Umbilical cord (tissue), 2 donors: Measurements from ENCODE around the gene ZBTB7B. TPM values are rescaled to one million over a fixed set of nuclear protein-coding genes. Genes with fewer than 3 reads are reported as not detected.
A peak's percentile ranks its signal among the peaks of the same experiment; 100 is the strongest.

Experiments
- DNase-seq: peaks from one replicate; pipeline ENCODE4 v3.0.0-alpha.2; 2015; ENCODE audit warnings: low spot score
- total RNA-seq: library from RNA; depleted of rRNA; stranded (reverse); fragments of >200 nt; gene quantifications from one replicate; pipeline ENCODE4 v1.2.3, GENCODE V29; 2014; ENCODE audit warnings: low replicate concordance; ENCODE audit not compliant: insufficient read depth

The ZBTB7B gene
- total RNA-seq, 1 donor from 2014 or later, result 18.8 TPM

DNA sequence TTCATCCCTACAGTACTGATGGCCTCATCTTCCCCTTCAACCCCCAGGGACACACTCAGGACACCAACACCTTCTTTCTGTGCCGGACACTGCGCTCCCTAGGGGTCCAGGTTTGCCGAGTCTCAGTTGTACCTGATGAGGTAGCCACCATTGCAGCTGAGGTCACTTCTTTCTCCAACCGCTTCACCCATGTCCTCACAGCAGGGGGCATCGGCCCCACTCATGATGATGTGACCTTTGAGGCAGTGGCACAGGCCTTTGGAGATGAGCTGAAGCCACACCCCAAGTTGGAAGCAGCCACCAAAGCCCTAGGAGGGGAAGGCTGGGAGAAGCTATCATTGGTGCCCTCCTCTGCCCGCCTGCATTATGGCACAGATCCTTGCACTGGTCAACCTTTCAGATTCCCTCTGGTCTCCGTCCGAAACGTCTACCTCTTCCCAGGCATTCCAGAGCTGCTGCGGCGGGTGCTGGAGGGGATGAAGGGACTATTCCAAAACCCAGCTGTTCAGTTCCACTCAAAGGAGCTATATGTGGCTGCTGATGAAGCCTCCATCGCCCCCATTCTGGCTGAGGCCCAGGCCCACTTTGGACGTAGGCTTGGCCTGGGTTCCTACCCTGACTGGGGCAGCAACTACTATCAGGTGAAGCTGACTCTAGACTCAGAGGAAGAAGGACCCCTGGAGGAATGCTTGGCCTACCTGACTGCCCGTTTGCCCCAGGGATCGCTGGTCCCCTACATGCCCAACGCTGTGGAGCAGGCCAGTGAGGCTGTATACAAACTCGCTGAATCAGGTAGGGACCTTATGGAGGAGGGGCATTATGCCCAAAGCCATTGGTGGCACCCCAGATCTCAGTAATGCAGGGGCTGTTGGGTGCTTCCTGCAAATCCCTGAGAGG, 14.3 kb upstream of the ZBTB7B start:
- no peak for DNase-seq

DNA sequence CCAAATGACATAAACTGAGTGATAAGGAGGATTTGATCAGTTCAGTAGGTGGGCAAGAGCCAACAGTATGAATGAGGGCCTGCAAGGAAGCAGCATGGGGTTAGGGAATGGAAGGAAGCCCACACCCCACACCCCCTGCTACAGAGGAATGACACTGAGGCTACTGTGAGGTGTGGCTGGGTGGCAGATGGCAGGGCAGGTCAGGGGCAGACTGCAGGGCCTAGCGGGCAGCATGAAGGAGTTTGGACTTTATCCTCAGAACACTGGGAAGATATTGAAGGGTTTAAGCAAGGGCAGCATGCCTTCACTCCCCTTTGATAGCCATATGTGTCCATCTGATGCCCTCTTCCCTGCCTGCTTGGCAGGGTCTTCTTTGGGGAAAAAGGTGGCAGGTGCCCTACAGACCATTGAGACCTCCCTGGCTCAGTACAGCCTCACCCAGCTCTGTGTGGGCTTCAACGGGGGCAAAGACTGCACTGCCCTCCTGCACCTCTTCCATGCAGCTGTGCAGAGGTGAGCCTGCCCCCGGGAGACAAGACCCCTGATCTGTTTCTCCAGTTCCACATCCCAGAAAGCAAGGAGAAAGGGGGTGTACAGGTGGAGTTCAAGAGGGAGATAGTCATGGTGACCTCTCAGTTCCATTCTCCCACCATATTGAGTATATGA, 13.3 kb upstream of the ZBTB7B start:
- no peak for DNase-seq

DNA sequence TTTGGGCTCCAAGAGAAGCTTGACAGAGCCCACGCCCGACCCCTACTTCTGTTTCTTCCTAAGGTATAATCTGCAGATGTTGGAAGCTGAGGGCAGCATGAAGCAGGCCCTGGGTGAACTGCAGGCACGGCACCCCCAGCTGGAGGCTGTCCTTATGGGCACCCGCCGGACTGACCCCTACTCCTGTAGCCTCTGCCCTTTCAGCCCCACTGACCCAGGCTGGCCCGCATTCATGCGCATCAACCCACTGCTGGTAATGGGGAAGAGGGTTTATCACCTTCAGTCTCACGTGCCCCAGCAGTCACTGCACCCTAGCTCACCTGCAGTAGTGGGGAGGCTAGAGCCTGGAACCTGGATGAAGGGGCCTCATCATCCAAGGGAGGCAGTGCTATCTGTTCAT, 12.3 kb upstream of the ZBTB7B start:
- DNase-seq, result no peak

DNA sequence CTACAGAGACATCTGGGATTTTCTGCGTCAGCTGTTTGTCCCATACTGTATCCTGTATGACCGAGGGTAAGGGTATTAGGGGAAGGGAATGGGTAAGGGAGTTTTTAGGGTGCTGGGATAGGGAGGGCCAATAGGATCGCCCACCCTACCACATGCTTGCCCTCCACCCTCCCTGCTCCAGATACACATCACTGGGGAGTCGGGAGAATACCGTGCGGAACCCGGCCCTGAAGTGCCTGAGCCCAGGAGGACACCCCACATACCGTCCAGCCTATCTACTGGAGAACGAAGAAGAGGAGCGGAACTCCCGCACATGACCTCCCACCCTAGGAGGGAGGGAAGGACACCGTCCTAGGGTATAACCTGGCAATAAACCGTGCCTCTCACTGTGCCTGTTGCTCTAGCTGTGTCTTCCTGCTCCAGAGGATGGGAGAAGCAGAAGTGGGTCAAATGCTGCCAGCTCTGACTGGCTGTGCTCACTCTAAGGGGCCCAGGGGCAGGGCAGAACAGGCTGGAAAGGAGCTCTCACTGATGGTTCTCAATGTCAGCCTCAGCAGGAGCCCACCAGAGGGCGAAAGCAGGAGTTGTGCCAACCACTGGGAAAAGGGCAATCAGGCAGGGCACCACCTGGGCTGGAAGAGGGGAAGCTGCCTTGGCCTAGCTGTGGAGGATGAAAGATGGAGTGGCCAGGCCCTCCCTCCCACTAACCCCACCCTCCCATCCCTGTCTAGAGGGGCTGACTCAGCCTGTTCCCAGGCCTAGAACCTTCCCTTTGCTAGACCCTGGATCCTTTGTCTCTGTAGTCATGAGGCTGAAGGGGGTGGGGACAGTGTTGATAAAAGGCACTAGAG, 9.7 kb upstream of the ZBTB7B start:
- peak; percentile 46 for DNase-seq

DNA sequence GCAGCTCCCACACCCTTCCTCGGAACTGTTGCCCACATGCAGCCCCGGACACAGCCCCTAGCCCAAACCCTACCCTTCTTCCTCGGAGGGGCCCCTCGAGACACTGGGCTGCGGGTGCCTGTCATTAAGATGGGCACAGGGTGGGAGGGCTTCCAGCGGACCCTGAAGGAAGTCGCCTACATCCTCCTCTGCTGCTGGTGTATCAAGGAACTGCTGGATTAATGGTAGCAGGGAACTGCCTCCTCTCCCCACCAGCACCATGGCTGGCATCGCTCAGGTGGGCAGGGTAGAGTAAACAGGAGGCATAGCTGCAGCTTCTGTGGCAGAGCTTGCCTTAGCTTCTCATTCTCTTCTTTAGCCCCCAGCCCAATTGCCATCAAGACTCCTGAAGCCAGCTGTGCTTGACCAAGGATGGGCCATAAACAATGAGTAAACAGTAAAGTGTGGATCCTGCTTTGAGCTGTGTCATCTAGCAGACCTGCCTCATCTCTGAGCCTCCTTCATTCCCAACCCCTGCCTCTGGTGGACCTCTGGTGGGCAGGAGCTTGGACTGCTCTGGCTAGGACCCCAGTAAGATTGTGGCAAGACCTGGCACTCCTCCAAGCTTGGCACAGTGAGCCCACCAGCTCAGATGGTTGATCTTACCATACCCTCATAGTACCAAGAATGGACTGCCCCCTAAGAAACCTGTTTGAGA, 8.9 kb upstream of the ZBTB7B start, which contains the start of gene LENEP:
TSS of gene LENEP (plus strand) at position 15 of the 697 bp plus-strand sequence. CDS start at position 37, 22 bp downstream.
- DNase-seq, result no peak

DNA sequence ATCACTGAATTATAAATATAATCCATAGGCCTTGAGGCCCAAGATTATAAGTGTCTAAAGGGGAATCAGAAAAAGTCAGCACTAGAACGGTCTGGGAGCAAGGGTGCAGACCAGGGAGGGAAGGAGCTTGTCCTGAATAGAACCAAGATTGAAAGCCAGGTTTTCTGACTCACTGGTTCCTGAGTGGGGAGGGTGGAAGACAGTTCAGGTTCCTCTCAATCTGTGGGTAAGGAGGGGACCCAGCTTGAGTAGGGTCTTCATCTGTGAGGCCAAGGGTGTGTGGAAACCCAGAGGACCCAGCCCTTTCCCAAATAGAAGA, 8.4 kb upstream of the ZBTB7B start:
- no peak for DNase-seq

DNA sequence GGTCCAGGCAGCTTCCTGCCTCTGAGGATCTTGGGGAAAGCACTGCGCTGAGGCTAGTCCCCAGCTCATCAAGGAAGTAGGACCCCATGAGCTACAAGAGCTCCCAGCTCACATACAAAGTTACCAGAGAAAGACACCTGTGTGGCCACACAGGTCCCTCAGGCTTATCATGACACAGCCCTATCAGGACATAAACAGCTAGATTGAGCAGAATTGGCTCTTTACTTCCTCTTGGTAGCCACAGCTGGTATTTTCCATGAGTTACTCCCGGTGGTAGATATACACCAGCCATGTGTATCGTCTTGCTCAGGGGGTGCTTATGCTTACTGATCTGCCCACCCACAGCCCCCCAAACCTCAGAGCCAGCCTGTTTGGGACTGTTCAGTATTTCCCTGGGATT, 8.0 kb upstream of the ZBTB7B start:
- no peak for DNase-seq

DNA sequence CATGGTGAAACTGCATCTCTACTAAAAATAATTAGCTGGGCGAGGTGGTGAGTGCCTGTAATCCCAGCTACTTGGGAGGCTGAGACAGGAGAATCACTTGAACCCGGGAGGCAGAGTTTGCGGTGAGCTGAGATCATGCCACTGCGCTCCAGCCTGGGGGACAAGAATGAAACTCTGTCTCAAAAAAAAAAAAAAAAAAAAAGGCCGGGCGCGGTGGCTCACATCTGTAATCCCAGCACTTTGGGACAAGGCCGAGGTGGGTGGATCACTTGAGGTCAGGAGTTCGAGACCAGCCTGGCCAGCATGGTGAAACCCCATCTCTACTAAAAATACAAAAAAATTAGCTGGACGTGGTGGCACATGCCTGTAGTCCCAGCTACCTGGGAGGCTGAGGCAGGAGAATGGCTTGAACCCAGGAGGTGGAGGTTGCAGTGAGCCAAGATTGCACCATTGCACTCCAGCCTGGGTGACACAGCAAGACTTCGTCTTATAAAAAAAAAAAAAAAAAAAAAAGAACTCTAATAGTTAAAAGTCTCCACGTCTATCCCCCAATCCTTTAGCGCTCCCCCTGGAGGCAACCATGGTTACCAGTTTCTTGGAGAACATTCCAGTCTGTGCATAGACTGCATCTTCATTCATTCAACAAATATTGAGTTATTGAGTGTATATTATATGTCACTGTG, 7.2 kb upstream of the ZBTB7B start:
- DNase-seq, result peak; percentile 80

DNA sequence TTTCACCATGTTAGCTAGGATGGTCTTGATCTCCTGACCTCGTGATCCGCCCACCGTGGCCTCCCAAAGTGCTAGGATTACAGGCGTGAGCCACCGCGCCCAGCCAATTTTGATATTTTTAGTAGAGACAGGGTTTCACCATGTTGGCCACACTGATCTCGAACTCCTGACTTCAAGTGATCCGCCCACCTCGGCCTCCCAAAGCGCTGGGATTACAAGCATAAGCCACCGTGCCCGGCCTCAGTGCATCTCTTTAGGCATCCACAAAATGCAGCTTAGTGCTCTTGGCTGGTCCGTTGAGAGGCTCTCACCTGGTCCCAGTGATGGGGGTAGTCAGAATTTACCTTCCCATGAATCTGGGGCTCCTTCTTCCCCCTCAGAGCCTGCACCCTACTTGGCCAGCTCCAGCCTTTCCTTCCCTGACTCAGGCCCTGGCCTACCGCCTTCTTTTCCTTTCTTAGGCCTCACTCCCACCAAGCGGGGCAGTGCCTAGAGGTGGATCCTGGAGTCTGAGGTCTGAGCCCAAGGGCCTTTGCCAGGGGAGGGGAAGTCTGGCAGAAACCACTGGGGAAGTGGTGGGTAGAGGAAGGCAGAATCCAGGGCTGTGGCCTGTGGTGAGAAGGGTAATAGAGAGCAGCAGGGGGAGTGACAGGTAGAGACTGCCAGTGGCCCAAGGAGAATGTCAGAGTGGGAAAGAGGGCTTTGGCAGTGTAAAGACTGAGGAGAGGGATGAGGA, 5.5 kb upstream of the ZBTB7B start:
- DNase-seq, result no peak

DNA sequence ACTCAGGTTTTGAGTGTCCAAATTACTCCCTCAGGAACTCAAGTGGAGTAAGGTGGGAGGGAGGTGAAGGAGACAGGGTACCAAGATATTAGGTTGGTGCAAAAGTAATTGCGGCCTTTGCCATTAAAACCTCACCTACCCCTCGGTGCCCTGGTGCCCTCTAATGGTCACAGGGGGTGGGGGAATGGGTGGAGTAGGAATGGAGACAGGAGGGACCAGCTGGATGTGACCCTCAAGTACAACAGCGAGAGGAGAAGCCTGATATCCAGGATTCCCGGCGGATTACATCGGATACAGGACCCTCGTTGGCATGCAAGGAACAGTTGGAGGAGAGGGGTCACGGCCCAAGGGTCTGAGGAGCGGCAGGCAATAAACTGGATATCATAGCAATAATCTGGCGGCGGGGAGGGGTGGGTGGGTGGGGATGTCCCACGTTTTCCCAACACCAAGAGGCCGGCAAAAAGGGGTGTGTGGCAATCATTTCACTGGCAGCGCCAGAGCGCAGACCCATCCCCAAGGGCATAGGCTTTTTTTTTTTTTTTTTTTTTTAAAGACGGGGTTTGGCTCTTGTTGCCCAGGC, 4.3 kb upstream of the ZBTB7B start:
- no peak for DNase-seq

DNA sequence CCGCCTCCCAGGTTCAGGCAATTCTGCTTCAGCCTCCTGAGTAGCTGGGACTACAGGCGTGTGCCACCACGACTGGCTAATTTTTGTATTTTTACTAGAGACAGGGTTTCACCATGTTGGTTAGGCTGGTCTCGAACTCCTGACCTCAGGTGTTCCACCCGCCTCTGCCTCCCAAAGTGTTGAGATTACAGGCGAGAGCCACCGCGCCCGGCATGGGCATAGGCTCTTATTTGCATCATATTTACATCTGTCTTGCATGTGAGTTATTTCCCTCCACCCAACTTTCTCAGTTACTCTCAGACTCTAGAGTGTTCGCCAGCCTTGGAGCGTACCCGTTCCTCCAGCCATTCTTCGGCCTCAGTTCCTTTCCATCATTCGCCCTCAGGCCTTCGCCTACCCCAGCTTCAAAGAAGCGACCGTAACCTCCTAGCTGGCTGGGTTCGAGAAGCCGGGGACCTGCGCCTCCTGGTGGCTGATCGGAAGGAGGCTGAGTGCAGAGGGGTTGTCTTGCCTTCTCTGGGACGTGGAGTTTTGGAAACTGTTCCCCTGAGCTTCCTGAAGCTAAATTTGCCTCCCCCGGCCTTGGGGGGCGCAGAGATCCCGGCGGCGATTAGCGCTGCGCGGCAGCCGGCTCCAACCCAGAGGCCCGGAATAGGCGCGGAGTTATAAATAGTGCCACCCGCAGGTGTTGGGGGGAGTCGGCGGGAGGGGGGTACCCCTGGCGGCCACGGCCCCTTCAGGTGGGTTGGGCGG, 3.6 kb upstream of the ZBTB7B start:
- peak; percentile 84 for DNase-seq

DNA sequence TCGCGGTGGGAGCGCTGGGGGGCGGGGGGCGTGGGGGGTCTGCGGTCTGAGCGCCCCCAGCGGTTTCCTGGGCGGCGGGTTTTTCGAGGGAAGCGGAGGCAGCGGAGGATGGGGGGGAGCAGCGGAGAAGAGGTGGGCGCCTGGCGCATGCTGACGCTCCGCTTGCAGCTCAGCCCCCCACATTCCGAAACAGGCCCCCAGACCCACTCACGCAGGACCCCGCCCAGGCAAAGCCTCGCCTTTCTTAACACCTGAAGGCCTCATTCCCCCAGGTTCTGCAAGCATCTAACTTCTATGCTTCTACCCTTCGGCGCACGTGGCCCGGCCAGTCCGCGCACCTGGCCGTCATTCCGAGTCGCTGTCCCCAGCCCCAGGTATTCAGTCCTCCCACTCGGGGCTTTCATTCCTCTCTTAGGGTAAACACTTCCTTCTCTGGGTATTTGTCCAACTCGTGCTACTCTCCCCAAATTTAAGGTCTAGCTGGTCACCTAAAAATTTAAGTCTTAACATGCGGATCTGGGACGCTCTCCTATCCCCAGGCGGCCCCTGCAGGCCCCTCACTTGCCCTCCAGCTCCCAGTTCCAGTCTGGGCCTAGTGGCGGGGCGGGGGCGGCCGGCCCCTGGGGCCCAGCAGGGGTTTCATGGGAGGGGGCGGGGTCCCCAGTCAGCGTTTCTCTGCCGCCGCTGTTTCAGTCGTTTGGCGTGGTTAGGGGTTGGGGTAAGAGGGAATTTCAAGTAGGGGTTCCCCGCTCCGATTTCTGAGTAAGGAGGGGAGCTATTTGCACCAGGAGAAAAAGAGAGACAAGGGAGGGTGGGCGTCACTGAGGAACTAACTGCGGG, 2.8 kb upstream of the ZBTB7B start:
- peak; percentile 71 for DNase-seq

DNA sequence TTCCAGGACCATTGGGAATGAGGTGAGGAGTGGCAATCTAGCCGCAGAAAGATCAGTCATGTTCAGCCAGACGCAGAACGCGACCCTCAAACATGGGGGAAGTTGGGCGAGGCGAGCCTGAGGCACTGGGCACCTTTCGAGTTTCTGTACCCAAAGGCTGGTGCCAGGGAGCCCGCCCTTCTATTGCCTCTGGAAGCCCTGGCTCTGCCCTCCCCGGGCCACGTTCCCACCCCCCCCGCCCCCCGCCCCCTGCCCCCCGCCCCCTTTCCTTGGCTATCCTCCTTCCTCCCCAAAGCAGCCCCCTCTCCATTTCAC, 2.2 kb upstream of the ZBTB7B start:
- DNase-seq, result no peak

DNA sequence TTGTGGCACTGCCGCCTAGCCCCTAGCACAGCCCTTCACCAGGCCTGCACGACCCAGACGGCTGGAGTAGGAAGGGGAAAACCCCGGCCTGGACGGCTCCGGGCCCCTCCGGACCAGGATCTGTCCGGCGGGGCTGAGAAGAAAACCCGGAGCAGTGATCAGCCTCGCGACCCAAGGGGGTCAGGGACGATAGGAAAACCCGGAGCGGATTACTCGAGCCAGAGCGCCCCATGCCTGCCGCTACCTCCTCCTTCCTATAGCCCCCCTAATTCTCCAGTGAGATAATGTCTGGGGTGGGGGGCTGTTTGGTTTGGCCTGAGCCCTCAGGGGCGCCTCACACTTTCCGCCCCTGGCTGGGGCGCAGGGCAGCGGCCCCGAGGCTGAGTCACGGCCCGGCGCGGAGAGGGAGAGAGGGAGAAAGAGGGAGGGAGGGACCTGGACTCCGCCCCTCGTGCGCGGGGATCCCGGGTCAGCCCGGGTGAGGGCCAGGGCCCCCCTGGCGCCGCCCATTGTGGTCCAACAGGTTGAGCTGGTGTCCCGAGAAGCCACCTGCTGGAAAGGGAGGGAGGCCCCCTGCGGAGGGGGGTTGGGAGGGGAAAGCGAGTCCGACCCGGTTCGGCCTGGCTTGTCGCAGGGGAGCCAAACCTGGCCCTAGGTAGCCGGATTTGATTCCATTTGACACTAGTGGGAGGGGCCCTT, 1.7 kb upstream of the ZBTB7B start:
- peak; percentile 96 for DNase-seq

DNA sequence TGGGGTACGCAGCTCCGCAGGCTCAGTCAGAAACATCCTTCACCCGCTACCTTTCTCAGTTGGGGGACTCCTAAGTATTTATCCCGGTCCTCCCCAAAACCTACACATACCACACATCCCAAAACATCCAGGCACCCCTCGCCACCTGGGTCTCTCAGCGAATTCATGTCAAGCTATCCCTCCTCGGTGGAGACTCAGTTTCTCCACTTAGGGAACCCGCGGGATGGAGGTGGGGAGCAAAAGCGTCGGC, 1.3 kb upstream of the ZBTB7B start:
- DNase-seq, result no peak

DNA sequence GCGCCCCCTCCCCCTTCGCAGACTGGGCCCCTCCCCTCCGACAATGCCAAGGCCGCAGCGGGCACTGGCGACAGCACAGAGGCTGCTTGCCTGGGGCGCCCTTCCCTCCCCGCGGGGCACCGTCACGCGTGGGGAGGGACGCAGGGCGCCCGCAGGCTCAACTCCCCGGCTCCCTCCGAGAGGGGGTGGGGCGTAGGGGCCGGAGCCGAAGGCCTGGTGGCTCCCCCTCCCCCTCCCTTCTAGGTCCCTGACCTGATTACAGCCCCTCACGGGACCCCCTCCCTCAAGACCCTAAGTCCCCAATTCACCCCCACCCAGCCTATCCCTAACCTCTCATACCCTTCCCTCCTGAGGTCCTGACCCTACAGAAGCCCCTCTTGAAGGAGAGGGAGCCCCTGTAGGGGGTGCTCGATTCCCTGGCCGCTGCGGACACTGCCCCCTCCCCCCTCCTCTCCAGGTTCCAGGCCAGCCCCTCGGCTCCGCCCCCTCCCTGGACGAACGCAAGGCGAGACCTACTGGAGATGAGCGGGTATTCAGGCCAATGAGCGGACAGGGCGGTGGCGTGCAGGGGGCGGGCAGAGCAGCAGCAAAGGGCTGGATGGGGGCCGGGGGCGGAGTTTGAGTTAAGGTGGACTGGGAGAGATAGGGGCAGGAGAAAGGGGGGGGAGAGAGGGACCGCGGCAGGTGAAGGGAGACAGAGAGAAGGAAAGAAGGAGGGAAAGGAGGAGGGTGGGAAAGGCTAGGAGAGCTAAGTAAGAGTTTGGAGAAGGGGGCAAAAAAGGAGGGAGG, 733 bp upstream of the ZBTB7B start:
- peak; percentile 100 for DNase-seq

DNA sequence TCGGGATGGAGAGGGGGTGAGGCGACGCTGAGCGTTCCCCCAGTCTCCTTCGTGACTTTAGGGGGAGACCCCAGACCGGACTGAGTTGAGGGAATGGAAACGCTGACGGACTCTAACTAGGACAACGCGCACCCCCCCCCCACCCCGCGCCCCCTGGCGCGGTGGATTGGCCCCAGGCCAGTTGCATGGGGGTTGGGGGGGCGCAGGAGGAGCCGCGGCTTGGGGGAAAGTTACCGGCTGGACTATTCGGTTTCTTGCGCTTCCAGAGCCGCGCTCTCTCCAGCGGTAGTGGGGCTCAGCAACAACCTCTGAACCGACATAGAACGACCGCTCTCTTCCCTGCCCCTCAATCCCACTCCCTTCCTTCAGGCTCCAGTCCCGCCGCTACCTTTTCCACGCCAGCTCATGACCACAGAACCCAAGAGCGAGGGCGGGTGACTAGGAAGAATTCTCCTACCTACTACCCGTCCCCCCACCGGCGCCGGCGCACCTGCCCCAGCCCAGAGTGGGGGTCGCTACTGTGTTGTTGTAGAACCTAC, 694 bp downstream of the ZBTB7B start:
- DNase-seq, result peak; percentile 39
